Hepatocyte (in vitro differentiated cells): ENCODE results near the gene IGDCC3. TPM values are rescaled to one million over a fixed set of nuclear protein-coding genes. Genes with fewer than 3 reads are reported as not detected.

Experiments used
- DNase-seq: peaks from one replicate; pipeline ENCODE4 v3.0.0-alpha.2; 2016; ENCODE audit warnings: low spot score
- H2AFZ ChIP-seq: fragments of 200-600 bp; sonication (generic); 2 replicates; pipeline ENCODE4 v1.6.0; 2016; ENCODE audit warnings: antibody characterized with exemption, mild to moderate bottlenecking
- H3K27ac ChIP-seq: fragments of 200-600 bp; sonication (generic); 2 replicates; pipeline ENCODE4 v1.5.1; 2016; ENCODE audit warnings: mild to moderate bottlenecking
- H3K27me3 ChIP-seq: fragments of 200-600 bp; sonication (generic); 2 replicates; pipeline ENCODE4 v1.6.1; 2016
- H3K36me3 ChIP-seq: fragments of 200-600 bp; sonication (generic); replicated peaks from 2 replicates; pipeline ENCODE4 v1.5.1; 2016; ENCODE audit warnings: low read depth; ENCODE audit not compliant: insufficient read depth
- H3K4me1 ChIP-seq: fragments of 200-600 bp; sonication (generic); 2 replicates; pipeline ENCODE4 v1.5.1; 2016; ENCODE audit warnings: mild to moderate bottlenecking, moderate library complexity; ENCODE audit not compliant: insufficient read depth
- H3K4me2 ChIP-seq: fragments of 200-600 bp; sonication (generic); 2 replicates; pipeline ENCODE4 v1.6.0; 2016
- H3K4me3 ChIP-seq: fragments of 200-600 bp; sonication (generic); 2 replicates; pipeline ENCODE4 v1.5.1; 2016; ENCODE audit warnings: mild to moderate bottlenecking
- H3K79me2 ChIP-seq: fragments of 200-600 bp; sonication (generic); 2 replicates; pipeline ENCODE4 v1.6.0; 2017; ENCODE audit warnings: mild to moderate bottlenecking
- H3K9me2 ChIP-seq: fragments of 200-600 bp; sonication (generic); replicated peaks from 2 replicates; pipeline ENCODE4 v1.6.0; 2017; ENCODE audit warnings: mild to moderate bottlenecking; ENCODE audit not compliant: insufficient read depth
- H3K9me3 ChIP-seq: fragments of 200-600 bp; sonication (generic); 2 replicates; pipeline ENCODE4 v1.5.1; 2016; ENCODE audit warnings: low read depth, mild to moderate bottlenecking
- H4K20me1 ChIP-seq: fragments of 200-600 bp; sonication (generic); 2 replicates; pipeline ENCODE4 v1.6.0; 2016; ENCODE audit warnings: mild to moderate bottlenecking; ENCODE audit not compliant: insufficient read depth, poor library complexity, severe bottlenecking
- EZH2 ChIP-seq: fragments of 200-600 bp; sonication (generic); IDR thresholded peaks from 2 replicates; pipeline ENCODE4 v1.6.1; 2016; ENCODE audit warnings: antibody characterized with exemption, mild to moderate bottlenecking, borderline replicate concordance
- EZH2phosphoT487 ChIP-seq: fragments of 200-600 bp; sonication (generic); IDR thresholded peaks from one replicate; pipeline ENCODE4 v1.6.1; 2018; ENCODE audit warnings: antibody characterized with exemption, mild to moderate bottlenecking, low read depth, moderate library complexity; ENCODE audit not compliant: unreplicated experiment, severe bottlenecking
- WGBS: methylation state at CpG from one replicate; pipeline ENCODE4 v1.1.6; 2016; ENCODE audit warnings: low lambda C conversion rate; ENCODE audit errors: missing lambda C conversion rate; 5-methylcytosine and 5-hydroxymethylcytosine counted together
- polyA plus RNA-seq: library from polyadenylated mRNA; unstranded; fragments of >200 nt; fragmentation: Nextera tagmentation; extraction: Ambion mirVana; gene quantifications from 2 replicates; pipeline ENCODE4 v1.2.1, GENCODE V29; 2016
- total RNA-seq: library from RNA; depleted of rRNA; stranded (reverse); fragments of >200 nt; gene quantifications from 2 replicates; pipeline ENCODE4 v1.2.3, GENCODE V29; 2014
- TF ChIP-seq, protein P1 (sequence below): fragments of 200-600 bp; sonication (generic); IDR thresholded peaks from 2 replicates; pipeline ENCODE4 v1.5.1; 2016; ENCODE audit warnings: antibody characterized with exemption, mild to moderate bottlenecking; ENCODE audit not compliant: poor library complexity

IGDCC3 gene
- total and polyA plus RNA-seq, 2 experiments from 2014 or later = 8.1 to 14.8 TPM

GRCh38 chr15:65401611-65402240, 23.9 kb upstream of the IGDCC3 start:
- Histone ChIP-seq H3K9me2 (no peaks in the 10 kb centered on the region), H3K4me1 (peaks cover 13% of the 10 kb centered on the region), H3K9me3 (no peaks in the 10 kb centered on the region), H3K27me3 (peaks cover 7% of the 10 kb centered on the region), H3K36me3 (no peaks in the 10 kb centered on the region), H3K27ac (no peak overlapping the region), H3K79me2 (no peaks in the 10 kb centered on the region), H4K20me1 (no peaks in the 10 kb centered on the region), H2AFZ (no peak overlapping the region), H3K4me2 (no peak overlapping the region), H3K4me3 (no peak overlapping the region)
- TF ChIP-seq, protein P1, sequence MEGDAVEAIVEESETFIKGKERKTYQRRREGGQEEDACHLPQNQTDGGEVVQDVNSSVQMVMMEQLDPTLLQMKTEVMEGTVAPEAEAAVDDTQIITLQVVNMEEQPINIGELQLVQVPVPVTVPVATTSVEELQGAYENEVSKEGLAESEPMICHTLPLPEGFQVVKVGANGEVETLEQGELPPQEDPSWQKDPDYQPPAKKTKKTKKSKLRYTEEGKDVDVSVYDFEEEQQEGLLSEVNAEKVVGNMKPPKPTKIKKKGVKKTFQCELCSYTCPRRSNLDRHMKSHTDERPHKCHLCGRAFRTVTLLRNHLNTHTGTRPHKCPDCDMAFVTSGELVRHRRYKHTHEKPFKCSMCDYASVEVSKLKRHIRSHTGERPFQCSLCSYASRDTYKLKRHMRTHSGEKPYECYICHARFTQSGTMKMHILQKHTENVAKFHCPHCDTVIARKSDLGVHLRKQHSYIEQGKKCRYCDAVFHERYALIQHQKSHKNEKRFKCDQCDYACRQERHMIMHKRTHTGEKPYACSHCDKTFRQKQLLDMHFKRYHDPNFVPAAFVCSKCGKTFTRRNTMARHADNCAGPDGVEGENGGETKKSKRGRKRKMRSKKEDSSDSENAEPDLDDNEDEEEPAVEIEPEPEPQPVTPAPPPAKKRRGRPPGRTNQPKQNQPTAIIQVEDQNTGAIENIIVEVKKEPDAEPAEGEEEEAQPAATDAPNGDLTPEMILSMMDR = no peak
- no peak for TF ChIP-seq EZH2phosphoT487
- DNase-seq = no peak
- WGBS = 75% methylated on average over 8 of the region's 8 CpGs

DNA sequence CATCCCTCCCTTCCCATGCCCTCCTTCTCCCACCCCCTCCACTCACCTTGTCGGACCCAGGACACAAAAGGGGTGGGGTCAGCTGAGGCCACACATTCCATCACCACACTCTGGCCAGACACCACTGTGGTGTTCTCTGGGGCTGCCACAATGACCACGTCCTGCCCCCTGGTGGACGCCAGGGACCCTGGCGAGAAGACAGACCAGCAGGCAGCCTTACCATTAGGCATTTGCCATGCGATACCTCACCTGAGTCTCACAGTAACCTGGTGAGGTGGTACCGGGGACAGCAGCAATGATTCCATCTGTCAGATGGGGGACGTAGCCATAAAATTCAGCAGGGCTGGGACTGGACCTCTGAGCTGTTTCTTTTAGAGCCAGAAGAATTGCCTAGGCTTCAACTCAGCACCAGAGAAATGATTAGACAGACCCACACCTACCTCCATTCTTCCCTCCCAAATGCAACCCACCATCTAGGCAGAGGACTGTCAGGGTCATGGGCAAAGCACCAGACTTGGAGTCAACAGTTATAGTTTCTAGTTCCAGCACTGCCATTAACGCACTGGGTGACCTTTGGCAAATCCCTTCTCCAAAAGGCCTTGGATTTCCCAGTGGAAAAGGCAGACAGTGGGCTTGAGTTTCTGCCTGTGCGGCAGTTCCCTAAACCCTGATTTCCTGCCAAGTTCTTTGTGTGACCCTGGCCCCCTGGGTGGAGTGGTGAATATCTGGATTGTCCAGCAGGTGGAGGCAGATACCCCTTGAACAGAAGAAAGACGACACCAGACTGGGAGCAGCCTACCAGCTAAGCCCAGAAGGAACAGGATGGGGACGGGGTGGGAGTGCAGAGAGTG, 23.2 kb upstream of the IGDCC3 start:
- Histone ChIP-seq H3K36me3 (no peaks in the 10 kb centered on the region), H4K20me1 (no peaks in the 10 kb centered on the region), H3K4me2 (no peak overlapping the region), H3K4me3 (no peak overlapping the region), H3K9me3 (no peaks in the 10 kb centered on the region), H2AFZ (no peak overlapping the region), H3K4me1 (peaks cover 9% of the 10 kb centered on the region), H3K79me2 (no peaks in the 10 kb centered on the region), H3K27me3 (peaks cover 13% of the 10 kb centered on the region), H3K27ac (no peak overlapping the region), H3K9me2 (no peaks in the 10 kb centered on the region)
- WGBS = 30% methylated on average over 10 of the region's 11 CpGs
- DNase-seq = peak; percentile 87
- TF ChIP-seq EZH2 = no peak
- TF ChIP-seq, protein P1 = peak; percentile 74
- TF ChIP-seq EZH2phosphoT487 = no peak

DNA sequence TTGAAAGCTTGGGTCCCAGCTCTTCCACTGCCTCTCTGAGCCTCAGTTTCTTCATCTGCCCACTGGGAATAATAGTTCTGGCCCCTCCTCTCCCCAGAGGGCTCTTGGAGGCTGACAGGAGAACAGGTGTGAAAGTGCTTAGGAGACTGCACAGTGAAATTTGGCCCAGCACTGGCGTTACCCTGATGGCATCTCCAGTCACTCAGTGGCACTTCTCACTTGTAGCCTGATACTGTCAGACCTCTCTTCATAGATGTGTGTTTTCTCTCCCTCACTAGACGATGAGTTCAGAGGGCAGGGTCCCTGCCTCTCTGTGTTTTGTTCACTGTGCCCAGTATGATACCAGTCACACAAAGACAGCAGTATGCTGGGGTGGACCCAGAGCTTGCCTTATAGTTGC, 22.2 kb upstream of the IGDCC3 start:
- TF ChIP-seq, protein P1 = no peak
- no peak for TF ChIP-seq EZH2
- no peak for TF ChIP-seq EZH2phosphoT487
- Histone ChIP-seq H3K9me2 (no peaks in the 10 kb centered on the region), H4K20me1 (no peaks in the 10 kb centered on the region), H3K79me2 (no peaks in the 10 kb centered on the region), H2AFZ (no peak overlapping the region), H3K27me3 (peaks cover 20% of the 10 kb centered on the region), H3K4me1 (no peaks in the 10 kb centered on the region), H3K36me3 (no peaks in the 10 kb centered on the region), H3K4me3 (no peak overlapping the region), H3K9me3 (no peaks in the 10 kb centered on the region), H3K27ac (no peak overlapping the region), H3K4me2 (no peak overlapping the region)
- WGBS = 90% methylated on average over 2 of the region's 2 CpGs
- DNase-seq = no peak
